SK-N-SH (cell line): ENCODE measurements around the gene C1orf210. TPM values are rescaled to one million over a fixed set of nuclear protein-coding genes. Genes with fewer than 3 reads are reported as not detected.

ENCODE experiments used
- CTCF ChIA-PET: fragments of 300-600, 350-600 bp; formaldehyde crosslinking; extraction: SDS; loops from one replicate; lab custom pipeline; 2021; lab: Yijun Ruan, JAX
- POLR2A ChIA-PET: fragments of 350-600 bp; sonication (Branson Sonifier 250); formaldehyde crosslinking; extraction: SDS; loops from one replicate; lab custom pipeline; 2020; ENCODE audit warnings: antibody characterized with exemption, inconsistent platforms; lab: Yijun Ruan, JAX
- DNase-seq: peaks from one replicate; pipeline ENCODE4 v3.0.0; 2012
- H2AFZ ChIP-seq: fragments of 200-600 bp; sonication (generic); 2 replicates; pipeline ENCODE4 v1.8.1; 2016; ENCODE audit warnings: antibody characterized with exemption, mild to moderate bottlenecking, low read depth
- H3F3A ChIP-seq: fragments of 200-600 bp; sonication (generic); replicated peaks from 2 replicates; pipeline ENCODE3; 2016; ENCODE audit warnings: antibody characterized with exemption, mild to moderate bottlenecking; ENCODE audit not compliant: insufficient read depth
- H3K27ac ChIP-seq, 2 experiments: fragments of 200-500 bp in 1 of 2; fragments of 200-600 bp in 1 of 2; sonication (Bioruptor generic) in 1 of 2; sonication (generic), shearing (Covaris generic) in 1 of 2; 2 replicates each; pipeline versions ENCODE4 v1.5.1 to v1.6.1; 2014 to 2016; ENCODE audit warnings: low read depth in 2 of 2, inconsistent platforms in 1 of 2, low read length in 1 of 2, mild to moderate bottlenecking in 1 of 2, mixed read lengths in 1 of 2
- H3K27me3 ChIP-seq: fragments of 200-600 bp; sonication (generic), shearing (Covaris generic); 2 replicates; pipeline ENCODE4 v1.6.1; 2016; ENCODE audit warnings: mixed run types; ENCODE audit not compliant: insufficient read depth
- H3K36me3 ChIP-seq, 2 experiments: fragments of 200-500 bp in 1 of 2; fragments of 200-600 bp in 1 of 2; sonication (Bioruptor generic) in 1 of 2; sonication (generic) in 1 of 2; replicated peaks in 1 of 2; 2 replicates each; pipeline versions ENCODE3 to v1.5.1; 2014 to 2016; ENCODE audit warnings: low read length in 1 of 2, mild to moderate bottlenecking in 1 of 2; ENCODE audit not compliant: insufficient read depth in 2 of 2, control insufficient read depth in 1 of 2
- H3K4me1 ChIP-seq, 2 experiments: fragments of 200-500 bp in 1 of 2; fragments of 200-600 bp in 1 of 2; sonication (Bioruptor generic) in 1 of 2; sonication (generic), shearing (Covaris generic) in 1 of 2; 2 replicates each; pipeline versions ENCODE4 v1.5.1 to v1.6.1; 2014 to 2016; ENCODE audit warnings: low read depth in 1 of 2, low read length in 1 of 2, mixed run types in 1 of 2; ENCODE audit not compliant: insufficient read depth in 2 of 2, control insufficient read depth in 1 of 2
- H3K4me2 ChIP-seq: fragments of 200-600 bp; sonication (generic), shearing (Covaris generic); 2 replicates; pipeline ENCODE4 v1.6.1; 2017; ENCODE audit warnings: mixed run types
- H3K4me3 ChIP-seq, 2 experiments: fragments of 200-500 bp in 1 of 2; fragments of 200-600 bp in 1 of 2; sonication (Bioruptor generic) in 1 of 2; sonication (generic), shearing (Covaris generic) in 1 of 2; 2 replicates each; pipeline versions ENCODE4 v1.5.1 to v1.8.1; 2014 to 2016; ENCODE audit warnings: low read depth in 2 of 2, inconsistent platforms in 1 of 2, low read length in 1 of 2, mild to moderate bottlenecking in 1 of 2, mixed read lengths in 1 of 2, moderate library complexity in 1 of 2
- H3K79me2 ChIP-seq: fragments of 200-600 bp; sonication (generic); 2 replicates; pipeline ENCODE4 v1.8.1; 2017; ENCODE audit warnings: mild to moderate bottlenecking; ENCODE audit not compliant: insufficient read depth
- H3K9ac ChIP-seq: fragments of 200-600 bp; sonication (generic); 2 replicates; pipeline ENCODE4 v1.6.1; 2017; ENCODE audit warnings: mixed run types
- H3K9me2 ChIP-seq: fragments of 200-600 bp; sonication (generic); 2 replicates; pipeline ENCODE4 v1.6.1; 2017; ENCODE audit warnings: mixed run types
- H3K9me3 ChIP-seq: fragments of 200-600 bp; sonication (generic); 2 replicates; pipeline ENCODE4 v1.6.1; 2017; ENCODE audit warnings: mixed run types, mild to moderate bottlenecking, moderate library complexity
- H4K20me1 ChIP-seq: fragments of 200-600 bp; sonication (generic); 2 replicates; pipeline ENCODE4 v1.6.1; 2017; ENCODE audit warnings: mild to moderate bottlenecking, mixed run types; ENCODE audit not compliant: insufficient read depth
- ELF1 ChIP-seq: IDR thresholded peaks from 2 replicates; pipeline ENCODE4 v1.4.0; 2012
- FOSL2 ChIP-seq: IDR thresholded peaks from 2 replicates; pipeline ENCODE4 v1.4.0; 2012; ENCODE audit warnings: low read depth, mild to moderate bottlenecking, moderate library complexity, borderline replicate concordance
- FOXJ3 ChIP-seq: sonication (generic); formaldehyde crosslinking; IDR thresholded peaks from 2 replicates; pipeline ENCODE4 v1.5.1; 2020; ENCODE audit warnings: mild to moderate bottlenecking, missing genetic modification reagents
- IRF3 ChIP-seq: fragments of 150-350 bp; IDR thresholded peaks from 2 replicates; pipeline ENCODE4 v1.6.1; 2016; ENCODE audit warnings: mild to moderate bottlenecking, low read depth, low read length
- JUND ChIP-seq: IDR thresholded peaks from 2 replicates; pipeline ENCODE4 v1.4.0; 2012
- MAX ChIP-seq: IDR thresholded peaks from 2 replicates; pipeline ENCODE4 v1.4.0; 2012; ENCODE audit warnings: low read depth
- MXI1 ChIP-seq: IDR thresholded peaks from 2 replicates; pipeline ENCODE4 v1.6.1; 2012; ENCODE audit warnings: mild to moderate bottlenecking, low read depth, low read length, improper control_type of control experiment
- POLR2AphosphoS5 ChIP-seq: IDR thresholded peaks from 2 replicates; pipeline ENCODE4 v1.6.1; 2012; ENCODE audit warnings: low read depth, low read length
- RCOR1 ChIP-seq: fragments of 150-350 bp; IDR thresholded peaks from 2 replicates; pipeline ENCODE4 v1.6.1; 2017; ENCODE audit warnings: antibody characterized with exemption, low read length
- REST ChIP-seq: IDR thresholded peaks from 2 replicates; pipeline ENCODE4 v1.6.1; 2012; ENCODE audit warnings: mild to moderate bottlenecking, low read depth, low read length, moderate library complexity
- RFX5 ChIP-seq: IDR thresholded peaks from 2 replicates; pipeline ENCODE4 v1.6.1; 2012; ENCODE audit warnings: mild to moderate bottlenecking, improper control_type of control experiment, low read length
- TEAD4 ChIP-seq: IDR thresholded peaks from 2 replicates; pipeline ENCODE4 v1.4.0; 2012; ENCODE audit warnings: mild to moderate bottlenecking, borderline replicate concordance; ENCODE audit not compliant: insufficient read depth
- USF2 ChIP-seq: fragments of 150-350 bp; IDR thresholded peaks from 2 replicates; pipeline ENCODE4 v1.6.1; 2017; ENCODE audit warnings: antibody characterized with exemption, low read length, low read depth, borderline replicate concordance
- WGBS: methylation state at CpG from one replicate; pipeline ENCODE4 v1.1.6; 2017; ENCODE audit warnings: low lambda C conversion rate; 5-methylcytosine and 5-hydroxymethylcytosine counted together
- polyA plus RNA-seq, 3 experiments: library from polyadenylated mRNA; depleted of rRNA; stranded (reverse); fragments of >200 nt; gene quantifications; 2 replicates each; pipeline ENCODE4 v1.2.3, GENCODE V29; 2012

C1orf210 gene
- polyA plus RNA-seq, 1 of the 3 experiments (the other 2 are of a cell fraction): not detected

GRCh38 chr1:43241413-43241836, 44.0 kb downstream of the C1orf210 start:
- Histone ChIP-seq H3K9me3 (peaks cover 2% of the 10 kb centered on the region; the same call in 1 of the 2 replicates), H3K36me3 (no peaks in the 10 kb centered on the region), H3K79me2 (no peaks in the 10 kb centered on the region), H3K27ac (no peak overlapping the region), H3K27me3 (no peaks in the 10 kb centered on the region), H3K4me3 (no peak overlapping the region), H3K4me1 (no peaks in the 10 kb centered on the region; a peak in 1 of 4 replicates), H2AFZ (no peak overlapping the region), H3K4me2 (no peak overlapping the region), H3K9ac (no peak overlapping the region), H3K9me2 (no peaks in the 10 kb centered on the region), H4K20me1 (no peaks in the 10 kb centered on the region), H3F3A (no peaks in the 10 kb centered on the region)
- DNase-seq: no peak
- 32% methylated on average over 5 of the region's 6 CpGs for WGBS
- no peak for TF ChIP-seq POLR2AphosphoS5
- no peak for TF ChIP-seq RFX5
- TF ChIP-seq MXI1: no peak
- TF ChIP-seq FOSL2: no peak
- no peak for TF ChIP-seq JUND
- no peak for TF ChIP-seq REST
- TF ChIP-seq MAX: no peak
- TF ChIP-seq ELF1: no peak
- no peak for TF ChIP-seq FOXJ3 (CRISPR knock-in tag)
- no peak for TF ChIP-seq TEAD4
- no peak for TF ChIP-seq IRF3
- TF ChIP-seq USF2: no peak
- no peak for TF ChIP-seq RCOR1
- POLR2A ChIA-PET: no interaction called here
- CTCF ChIA-PET: no interaction called here
